Measurements from ENCODE around the gene ABCA13.

Gene ABCA13

GRCh38 chr7:48551652-48552051 is 380.4 kb downstream of the ABCA13 start:
- DNase-seq, result no peak

GRCh38 chr7:48563334-48563733 is 392.1 kb downstream of the ABCA13 start:
- no peak for DNase-seq

- DNase-seq, result no peak
Measured at GRCh38 chr7:48575516-48575915, 404.3 kb downstream of the ABCA13 start.

- no peak for DNase-seq
Measured at GRCh38 chr7:48587475-48587874, 416.2 kb downstream of the ABCA13 start.

- no peak for DNase-seq
Measured at GRCh38 chr7:48594349-48594748, 423.1 kb downstream of the ABCA13 start.

- no peak for DNase-seq
Measured at GRCh38 chr7:48595756-48596155, 424.5 kb downstream of the ABCA13 start.

- DNase-seq, result no peak
Measured at GRCh38 chr7:48610705-48611104, 439.4 kb downstream of the ABCA13 start.

GRCh38 chr7:48611993-48612392 is 440.7 kb downstream of the ABCA13 start:
- DNase-seq, result no peak

- DNase-seq, result no peak
Measured at GRCh38 chr7:48617508-48617907, 446.2 kb downstream of the ABCA13 start.

- DNase-seq, result no peak
Measured at GRCh38 chr7:48617993-48618392, 446.7 kb downstream of the ABCA13 start.

GRCh38 chr7:48621076-48621475 is 449.8 kb downstream of the ABCA13 start:
- DNase-seq, result no peak

GRCh38 chr7:48627164-48627563 is 455.9 kb downstream of the ABCA13 start:
- no peak for DNase-seq

- DNase-seq, result no peak
Measured at GRCh38 chr7:48628793-48629349, 457.6 kb downstream of the ABCA13 start.

- no peak for DNase-seq
Measured at GRCh38 chr7:48634116-48634632, 462.9 kb downstream of the ABCA13 start.

- DNase-seq, result no peak
Measured at GRCh38 chr7:48635796-48636195, 464.5 kb downstream of the ABCA13 start.

- DNase-seq, result no peak
Measured at GRCh38 chr7:48636391-48637015, 465.2 kb downstream of the ABCA13 start.

- no peak for DNase-seq
Measured at GRCh38 chr7:48637382-48637781, 466.1 kb downstream of the ABCA13 start.

- no peak for DNase-seq
Measured at GRCh38 chr7:48638041-48638440, 466.8 kb downstream of the ABCA13 start.

GRCh38 chr7:48643431-48644013 is 472.3 kb downstream of the ABCA13 start:
- no peak for DNase-seq

- DNase-seq, result no peak
Measured at GRCh38 chr7:48658138-48658537, 486.9 kb downstream of the ABCA13 start.

GRCh38 chr7:48660306-48660870 is 489.1 kb downstream of the ABCA13 start:
- no peak for DNase-seq

- DNase-seq, result no peak
Measured at GRCh38 chr7:48664241-48664640, 493.0 kb downstream of the ABCA13 start.

GRCh38 chr7:48665353-48666135 is 494.3 kb downstream of the ABCA13 start:
- no peak for DNase-seq
